BJ (cell line): ENCODE measurements around the gene MAGIX. TPM values are rescaled to one million over a fixed set of nuclear protein-coding genes. Genes with fewer than 3 reads are reported as not detected.
A peak's percentile ranks its signal among the peaks of the same experiment; 100 is the strongest.

Experiments used
- CTCF ChIA-PET: fragments of 350-600 bp; formaldehyde crosslinking; extraction: SDS; loops from one replicate; lab custom pipeline; 2021; ENCODE audit warnings: antibody characterized with exemption, inconsistent platforms; lab: Yijun Ruan, JAX
- POLR2A ChIA-PET: fragments of 300-600 bp; sonication (Branson Sonifier 250); formaldehyde crosslinking; extraction: SDS; loops from one replicate; lab custom pipeline; 2021; ENCODE audit warnings: antibody characterized with exemption; lab: Charles Lee
- DNase-seq: peaks from one replicate; pipeline ENCODE4 v3.0.0-alpha.2; 2011; ENCODE audit warnings: low read depth
- H3K27me3 ChIP-seq: 2 replicates; pipeline ENCODE4 v1.6.0; 2011; ENCODE audit warnings: low read length; ENCODE audit not compliant: control insufficient read depth, insufficient read depth
- H3K36me3 ChIP-seq: 2 replicates; pipeline ENCODE4 v1.5.1; 2011; ENCODE audit warnings: low read length; ENCODE audit not compliant: control insufficient read depth, insufficient read depth
- H3K4me3 ChIP-seq: 2 replicates; pipeline ENCODE4 v1.5.1; 2011; ENCODE audit warnings: low read depth, mild to moderate bottlenecking, control low read depth, low read length
- CTCF ChIP-seq: IDR thresholded peaks from 2 replicates; pipeline ENCODE4 v1.5.1; 2011; ENCODE audit warnings: low read depth, mild to moderate bottlenecking, control low read depth, inconsistent platforms, low read length, moderate library complexity; ENCODE audit not compliant: insufficient read depth
- polyA plus RNA-seq: library from polyadenylated mRNA; depleted of rRNA; stranded (reverse); fragments of >200 nt; gene quantifications from 2 replicates; pipeline ENCODE4 v1.2.3, GENCODE V29; 2011

MAGIX gene
- polyA plus RNA-seq, 1 experiment = 0.67 TPM

- TF ChIP-seq CTCF = no peak
- H3K36me3 ChIP-seq = peaks cover 7% of the 10 kb centered on the region
- no peak for DNase-seq
- ChIA-PET CTCF (no interaction called here), POLR2A (no interaction called here)
- no peaks in the 10 kb centered on the region for H3K27me3 ChIP-seq
- H3K4me3 ChIP-seq = no peak overlapping the region
These were observed 16.0 kb downstream of the MAGIX start for GRCh38 chrX:49178537-49178936.

- no peak for TF ChIP-seq CTCF
- H3K4me3 ChIP-seq = no peak overlapping the region
- DNase-seq = no peak
- POLR2A ChIA-PET = interaction anchor here (0.7 kb wide), 1 partner anchor 12 kb away, joined by 3 read pairs; no protein-coding TSS in a partner anchor
- no peaks in the 10 kb centered on the region for H3K27me3 ChIP-seq
- peaks cover 6% of the 10 kb centered on the region for H3K36me3 ChIP-seq
- CTCF ChIA-PET = no interaction called here
These were observed 16.8 kb downstream of the MAGIX start for GRCh38 chrX:49179358-49179757.

- POLR2A ChIA-PET = no interaction called here
- no peak for DNase-seq
These were observed 21.2 kb downstream of the MAGIX start for GRCh38 chrX:49183701-49184281.

GRCh38 chrX:49184294-49185281 lies 22.0 kb downstream of the MAGIX start:
- no peaks in the 10 kb centered on the region for H3K27me3 ChIP-seq
- H3K4me3 ChIP-seq = peak overlapping the region; percentile 42
- ChIA-PET CTCF (interaction anchor here (0.7 to 1.4 kb wide), 3 partner anchors 8 to 15 kb away, joined by 4 to 5 read pairs (median 4); partner anchors contain the start of gene PLP2), POLR2A (no interaction called here)
- peaks cover 3% of the 10 kb centered on the region for H3K36me3 ChIP-seq
- TF ChIP-seq CTCF = no peak
- peak; percentile 38 for DNase-seq

More at GRCh38 chrX:49183701-49184281, 21.2 kb downstream of the MAGIX start:
- Histone ChIP-seq H3K4me3 (peak overlapping the region; percentile 16), H3K36me3 (peaks cover 3% of the 10 kb centered on the region), H3K27me3 (no peaks in the 10 kb centered on the region)
- no peak for TF ChIP-seq CTCF
- CTCF ChIA-PET = interaction anchor here (0.7 to 1.4 kb wide), 3 partner anchors 9 to 14 kb away, joined by 4 to 5 read pairs (median 4); partner anchors contain the start of gene PLP2
